ENCODE data around the gene PSTPIP2.

DNA sequence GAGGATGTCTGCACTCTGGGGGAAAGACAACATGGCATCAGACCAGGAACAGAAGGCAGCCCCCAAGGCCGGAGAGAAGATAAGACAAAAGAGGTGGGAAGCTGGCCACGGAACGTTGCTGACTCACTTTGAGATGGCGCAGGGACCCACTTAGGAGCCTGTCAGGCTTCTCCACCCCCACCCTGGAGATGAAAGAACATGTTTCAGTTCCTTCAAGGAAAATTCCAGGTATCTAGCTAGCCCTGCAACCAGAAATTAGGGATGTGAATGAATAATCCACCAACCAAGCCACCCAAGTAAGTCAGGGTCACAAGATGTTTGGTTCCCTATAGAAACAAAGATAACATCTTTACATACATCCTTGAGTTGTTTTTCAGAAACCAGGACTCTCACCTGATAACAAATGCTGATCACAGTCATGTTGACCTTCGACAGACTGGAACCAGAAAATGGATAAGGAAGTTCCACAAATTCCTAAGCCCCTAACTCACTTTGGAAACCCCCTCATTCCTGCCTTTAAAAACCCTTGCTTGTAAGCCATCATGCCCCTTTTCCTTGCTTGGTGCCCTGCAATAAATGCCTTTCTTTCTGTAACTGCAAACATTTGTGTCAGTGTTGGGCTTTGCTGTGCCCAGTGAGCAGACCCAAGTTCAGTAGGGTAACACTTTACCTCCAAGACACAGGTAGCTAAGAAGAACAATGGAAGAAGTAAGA lies 31.9 kb downstream of the PSTPIP2 start:
- TF ChIP-seq, protein P1, sequence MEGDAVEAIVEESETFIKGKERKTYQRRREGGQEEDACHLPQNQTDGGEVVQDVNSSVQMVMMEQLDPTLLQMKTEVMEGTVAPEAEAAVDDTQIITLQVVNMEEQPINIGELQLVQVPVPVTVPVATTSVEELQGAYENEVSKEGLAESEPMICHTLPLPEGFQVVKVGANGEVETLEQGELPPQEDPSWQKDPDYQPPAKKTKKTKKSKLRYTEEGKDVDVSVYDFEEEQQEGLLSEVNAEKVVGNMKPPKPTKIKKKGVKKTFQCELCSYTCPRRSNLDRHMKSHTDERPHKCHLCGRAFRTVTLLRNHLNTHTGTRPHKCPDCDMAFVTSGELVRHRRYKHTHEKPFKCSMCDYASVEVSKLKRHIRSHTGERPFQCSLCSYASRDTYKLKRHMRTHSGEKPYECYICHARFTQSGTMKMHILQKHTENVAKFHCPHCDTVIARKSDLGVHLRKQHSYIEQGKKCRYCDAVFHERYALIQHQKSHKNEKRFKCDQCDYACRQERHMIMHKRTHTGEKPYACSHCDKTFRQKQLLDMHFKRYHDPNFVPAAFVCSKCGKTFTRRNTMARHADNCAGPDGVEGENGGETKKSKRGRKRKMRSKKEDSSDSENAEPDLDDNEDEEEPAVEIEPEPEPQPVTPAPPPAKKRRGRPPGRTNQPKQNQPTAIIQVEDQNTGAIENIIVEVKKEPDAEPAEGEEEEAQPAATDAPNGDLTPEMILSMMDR (conservative IDR thresholded peaks at IDR 0.05; ENCODE audit: low read depth in 2 of 2), result no peak
- TF ChIP-seq NANOG (IDR thresholded peaks at IDR 0.05; ENCODE audit: borderline replicate concordance) (no peak), POLR2AphosphoS5 (IDR thresholded peaks at IDR 0.05; ENCODE audit: low read depth) (no peak)
